ENCODE data around the gene APBB1IP.

Gene APBB1IP

GRCh38 chr10:26410356-26410755 is 27.8 kb upstream of the APBB1IP start:
- CTCF ChIA-PET, result no interaction called here

GRCh38 chr10:26412932-26413331 is 25.2 kb upstream of the APBB1IP start:
- TF ChIP-seq CTCF (conservative IDR thresholded peaks at IDR 0.05; ENCODE audit: low read depth), result no peak
- no peak for DNase-seq (ENCODE audit: low spot score)
- no peak overlapping the region for H3K27ac ChIP-seq
- POLR2A ChIA-PET (ENCODE audit: low non-redundant PET), result no interaction called here
- CTCF ChIA-PET, result no interaction called here

More at GRCh38 chr10:26410356-26410755, 27.8 kb upstream of the APBB1IP start:
- no peak for DNase-seq (ENCODE audit: low spot score)
- POLR2A ChIA-PET (ENCODE audit: low non-redundant PET), result no interaction called here
- no peak overlapping the region for H3K27ac ChIP-seq
- no peak for TF ChIP-seq CTCF (conservative IDR thresholded peaks at IDR 0.05; ENCODE audit: low read depth)

- no peak for TF ChIP-seq CTCF (conservative IDR thresholded peaks at IDR 0.05; ENCODE audit: low read depth)
- CTCF ChIA-PET, result no interaction called here
- H3K27ac ChIP-seq, result no peak overlapping the region
- POLR2A ChIA-PET (ENCODE audit: low non-redundant PET), result no interaction called here
- no peak for DNase-seq (ENCODE audit: low spot score)
These were observed 24.8 kb upstream of the APBB1IP start for GRCh38 chr10:26413375-26413774.

- CTCF ChIA-PET, result interaction anchor here (0.6 to 0.7 kb wide), 2 partner anchors 42 to 911 kb away, joined by 3 to 4 read pairs; no protein-coding TSS in a partner anchor
- H3K27ac ChIP-seq, result no peak overlapping the region
- no peak for TF ChIP-seq CTCF (conservative IDR thresholded peaks at IDR 0.05; ENCODE audit: low read depth)
These were observed 21.0 kb upstream of the APBB1IP start for GRCh38 chr10:26417136-26417535.

GRCh38 chr10:26422977-26423376 is 15.2 kb upstream of the APBB1IP start:
- no peak overlapping the region for H3K27ac ChIP-seq
- CTCF ChIA-PET, result no interaction called here
- POLR2A ChIA-PET (ENCODE audit: low non-redundant PET), result no interaction called here
- no peak for TF ChIP-seq CTCF (conservative IDR thresholded peaks at IDR 0.05; ENCODE audit: low read depth)
- no peak for DNase-seq (ENCODE audit: low spot score)

More at GRCh38 chr10:26417136-26417535, 21.0 kb upstream of the APBB1IP start:
- DNase-seq (ENCODE audit: low spot score), result no peak
- POLR2A ChIA-PET (ENCODE audit: low non-redundant PET), result no interaction called here

GRCh38 chr10:26423722-26424121 is 14.4 kb upstream of the APBB1IP start:
- POLR2A ChIA-PET (ENCODE audit: low non-redundant PET), result no interaction called here
- CTCF ChIA-PET, result no interaction called here
- no peak for DNase-seq (ENCODE audit: low spot score)
- H3K27ac ChIP-seq, result no peak overlapping the region
- TF ChIP-seq CTCF (conservative IDR thresholded peaks at IDR 0.05; ENCODE audit: low read depth), result no peak

GRCh38 chr10:26430641-26431163 is 7.4 kb upstream of the APBB1IP start:
- no peak for TF ChIP-seq CTCF (conservative IDR thresholded peaks at IDR 0.05; ENCODE audit: low read depth)
- ChIA-PET POLR2A (ENCODE audit: low non-redundant PET) (no interaction called here), CTCF (no interaction called here)
- no peak for DNase-seq (ENCODE audit: low spot score)
- H3K27ac ChIP-seq, result no peak overlapping the region

All from RWPE1 (cell line).